Germinal center (tissue), 1 donor: Measurements from ENCODE around the gene CYP4A22.
"Not testable (repeated sequence)": the region's sequence is repeated elsewhere in the genome, so short reads cannot be mapped to it uniquely, and the experiment has no call there.

Experiments used
- DNase-seq: peaks from one replicate; pipeline ENCODE4 v3.0.0; 2012; ENCODE audit warnings: mixed read lengths, low spot score

CYP4A22 gene

GRCh38 chr1:47184822-47185677, 47.8 kb downstream of the CYP4A22 start:
- DNase-seq, result no peak

GRCh38 chr1:47186267-47187185, 49.3 kb downstream of the CYP4A22 start:
- no peak for DNase-seq

- no peak for DNase-seq
Measured at GRCh38 chr1:47187231-47187925, 50.1 kb downstream of the CYP4A22 start.

GRCh38 chr1:47187926-47188250, 50.6 kb downstream of the CYP4A22 start:
- DNase-seq, result no peak

GRCh38 chr1:47188791-47189785, 51.8 kb downstream of the CYP4A22 start:
- no peak for DNase-seq

- DNase-seq, result no peak
Measured at GRCh38 chr1:47189844-47190508, 52.7 kb downstream of the CYP4A22 start, which contains the start of gene PDZK1IP1. Gene PDZK1IP1 (minus strand): TSS chr1:47190036. CDS start chr1:47189932, 104 bp downstream.

GRCh38 chr1:47190509-47190855, 53.2 kb downstream of the CYP4A22 start:
- DNase-seq, result no peak

GRCh38 chr1:47190857-47191256, 53.6 kb downstream of the CYP4A22 start:
- DNase-seq, result no peak

GRCh38 chr1:47191940-47192457, 54.8 kb downstream of the CYP4A22 start:
- no peak for DNase-seq

GRCh38 chr1:47192458-47193384, 55.5 kb downstream of the CYP4A22 start:
- peak; percentile 67 for DNase-seq

- DNase-seq, result not testable (repeated sequence)
Measured at GRCh38 chr1:47193496-47193895, 56.3 kb downstream of the CYP4A22 start.

- no peak for DNase-seq
Measured at GRCh38 chr1:47194311-47194710, 57.1 kb downstream of the CYP4A22 start.

GRCh38 chr1:47195981-47196380, 58.7 kb downstream of the CYP4A22 start:
- not testable (repeated sequence) for DNase-seq

GRCh38 chr1:47196622-47197021, 59.4 kb downstream of the CYP4A22 start:
- DNase-seq, result no peak

GRCh38 chr1:47198214-47198613, 61.0 kb downstream of the CYP4A22 start:
- DNase-seq, result no peak
